Parathyroid adenoma (tissue), 2 donors: ENCODE data around the gene PARK7.

Source experiments
- H2AFZ ChIP-seq: fragments of 300-600 bp; sonication (generic); one replicate; pipeline ENCODE4 v1.7.0; 2017; ENCODE audit warnings: antibody characterized with exemption, mild to moderate bottlenecking
- H3K27ac ChIP-seq: fragments of 300-600 bp; sonication (generic); one replicate; pipeline ENCODE4 v1.7.0; 2017
- H3K27me3 ChIP-seq: fragments of 300-600 bp; sonication (generic); one replicate; pipeline ENCODE4 v1.7.0; 2017; ENCODE audit warnings: low read length; ENCODE audit not compliant: control insufficient read depth, insufficient read depth
- H3K36me3 ChIP-seq: fragments of 300-600 bp; sonication (generic); one replicate; pipeline ENCODE4 v1.7.0; 2017; ENCODE audit warnings: low read length; ENCODE audit not compliant: control insufficient read depth, insufficient read depth
- H3K4me1 ChIP-seq: fragments of 300-600 bp; sonication (generic); one replicate; pipeline ENCODE4 v1.7.0; 2017; ENCODE audit warnings: control low read depth
- H3K4me2 ChIP-seq: fragments of 300-600 bp; sonication (generic); one replicate; pipeline ENCODE4 v1.7.0; 2017; ENCODE audit warnings: low read length
- H3K4me3 ChIP-seq: fragments of 300-600 bp; sonication (generic); one replicate; pipeline ENCODE4 v1.7.0; 2017; ENCODE audit warnings: low read depth, low read length
- H3K79me2 ChIP-seq: fragments of 300-600 bp; sonication (generic); one replicate; pipeline ENCODE4 v1.7.0; 2017; ENCODE audit warnings: control low read depth
- H3K9ac ChIP-seq: fragments of 300-600 bp; sonication (generic); one replicate; pipeline ENCODE4 v1.7.0; 2017; ENCODE audit warnings: mild to moderate bottlenecking
- H3K9me3 ChIP-seq: fragments of 300-600 bp; sonication (generic); one replicate; pipeline ENCODE4 v1.7.0; 2017; ENCODE audit warnings: low read length; ENCODE audit not compliant: control insufficient read depth
- CTCF ChIP-seq: fragments of 300-600 bp; sonication (generic); IDR thresholded peaks from one replicate; pipeline ENCODE4 v1.7.0; 2017; ENCODE audit warnings: antibody characterized with exemption, mild to moderate bottlenecking
- donor health status: primary hyperparathyroidism.

The PARK7 gene

GRCh38 chr1:7970246-7970645 lies 8.7 kb downstream of the PARK7 start:
- Histone ChIP-seq H2AFZ (no peak overlapping the region), H3K27me3 (no peaks in the 10 kb centered on the region), H3K36me3 (no peaks in the 10 kb centered on the region), H3K79me2 (peaks cover 21% of the 10 kb centered on the region), H3K9me3 (no peaks in the 10 kb centered on the region), H3K4me3 (no peak overlapping the region), H3K9ac (no peak overlapping the region), H3K27ac (peak overlapping the region; percentile 86), H3K4me1 (peaks cover 8% of the 10 kb centered on the region), H3K4me2 (peak overlapping the region; percentile 9)
- no peak for TF ChIP-seq CTCF

- H3K4me3 ChIP-seq = peak overlapping the region; percentile 1
- TF ChIP-seq CTCF = no peak
- no peaks in the 10 kb centered on the region for H3K9me3 ChIP-seq
- peaks cover 18% of the 10 kb centered on the region for H3K79me2 ChIP-seq
- no peak overlapping the region for H2AFZ ChIP-seq
- no peak overlapping the region for H3K9ac ChIP-seq
- H3K27ac ChIP-seq = peak overlapping the region; percentile 86
- H3K4me1 ChIP-seq = peaks cover 8% of the 10 kb centered on the region
- no peaks in the 10 kb centered on the region for H3K36me3 ChIP-seq
- no peaks in the 10 kb centered on the region for H3K27me3 ChIP-seq
- H3K4me2 ChIP-seq = peak overlapping the region; percentile 9
Observed at GRCh38 chr1:7971024-7971423, 9.5 kb downstream of the PARK7 start.

- Histone ChIP-seq H3K27me3 (no peaks in the 10 kb centered on the region), H3K4me2 (no peak overlapping the region), H2AFZ (no peak overlapping the region), H3K4me3 (no peak overlapping the region), H3K27ac (peak overlapping the region; percentile 36), H3K9ac (no peak overlapping the region), H3K79me2 (peaks cover 15% of the 10 kb centered on the region), H3K9me3 (no peaks in the 10 kb centered on the region), H3K4me1 (peaks cover 9% of the 10 kb centered on the region), H3K36me3 (no peaks in the 10 kb centered on the region)
- no peak for TF ChIP-seq CTCF
Observed at GRCh38 chr1:7972285-7972684, 10.8 kb downstream of the PARK7 start.

- no peak overlapping the region for H3K4me3 ChIP-seq
- no peak overlapping the region for H3K9ac ChIP-seq
- H3K79me2 ChIP-seq = peaks cover 15% of the 10 kb centered on the region
- no peak overlapping the region for H3K4me2 ChIP-seq
- no peaks in the 10 kb centered on the region for H3K27me3 ChIP-seq
- H3K4me1 ChIP-seq = peaks cover 13% of the 10 kb centered on the region
- TF ChIP-seq CTCF = no peak
- no peak overlapping the region for H3K27ac ChIP-seq
- no peak overlapping the region for H2AFZ ChIP-seq
- H3K36me3 ChIP-seq = no peaks in the 10 kb centered on the region
- no peaks in the 10 kb centered on the region for H3K9me3 ChIP-seq
Observed at GRCh38 chr1:7973086-7973485, 11.6 kb downstream of the PARK7 start.

GRCh38 chr1:7975212-7975865 lies 13.8 kb downstream of the PARK7 start:
- no peaks in the 10 kb centered on the region for H3K9me3 ChIP-seq
- no peak overlapping the region for H3K9ac ChIP-seq
- H3K4me3 ChIP-seq = no peak overlapping the region
- peak; percentile 65 for TF ChIP-seq CTCF
- peak overlapping the region; percentile 22 for H3K27ac ChIP-seq
- H3K36me3 ChIP-seq = no peaks in the 10 kb centered on the region
- H3K79me2 ChIP-seq = peaks cover 18% of the 10 kb centered on the region
- peaks cover 11% of the 10 kb centered on the region for H3K4me1 ChIP-seq
- no peaks in the 10 kb centered on the region for H3K27me3 ChIP-seq
- no peak overlapping the region for H3K4me2 ChIP-seq
- H2AFZ ChIP-seq = no peak overlapping the region
